ENCODE measurements around the gene DNAJB13.

GRCh38 chr11:73957654-73958361, 7.0 kb downstream of the DNAJB13 start:
- TF ChIP-seq, protein P1, sequence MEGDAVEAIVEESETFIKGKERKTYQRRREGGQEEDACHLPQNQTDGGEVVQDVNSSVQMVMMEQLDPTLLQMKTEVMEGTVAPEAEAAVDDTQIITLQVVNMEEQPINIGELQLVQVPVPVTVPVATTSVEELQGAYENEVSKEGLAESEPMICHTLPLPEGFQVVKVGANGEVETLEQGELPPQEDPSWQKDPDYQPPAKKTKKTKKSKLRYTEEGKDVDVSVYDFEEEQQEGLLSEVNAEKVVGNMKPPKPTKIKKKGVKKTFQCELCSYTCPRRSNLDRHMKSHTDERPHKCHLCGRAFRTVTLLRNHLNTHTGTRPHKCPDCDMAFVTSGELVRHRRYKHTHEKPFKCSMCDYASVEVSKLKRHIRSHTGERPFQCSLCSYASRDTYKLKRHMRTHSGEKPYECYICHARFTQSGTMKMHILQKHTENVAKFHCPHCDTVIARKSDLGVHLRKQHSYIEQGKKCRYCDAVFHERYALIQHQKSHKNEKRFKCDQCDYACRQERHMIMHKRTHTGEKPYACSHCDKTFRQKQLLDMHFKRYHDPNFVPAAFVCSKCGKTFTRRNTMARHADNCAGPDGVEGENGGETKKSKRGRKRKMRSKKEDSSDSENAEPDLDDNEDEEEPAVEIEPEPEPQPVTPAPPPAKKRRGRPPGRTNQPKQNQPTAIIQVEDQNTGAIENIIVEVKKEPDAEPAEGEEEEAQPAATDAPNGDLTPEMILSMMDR (IDR thresholded peaks at IDR 0.05): no peak
- TF ChIP-seq POLR2AphosphoS5 (IDR thresholded peaks at IDR 0.05) (no peak), POLR2A (IDR thresholded peaks at IDR 0.05) (no peak), EP300 (IDR thresholded peaks at IDR 0.05) (no peak)
